ENCODE measurements around the gene DYRK3. TPM values are rescaled to one million over a fixed set of nuclear protein-coding genes. Genes with fewer than 3 reads are reported as not detected.
A peak's percentile ranks its signal among the peaks of the same experiment; 100 is the strongest.

Gene DYRK3
- total and polyA plus RNA-seq, 8 donors: 6.1 to 11.8 (median 8.3) TPM

DNA sequence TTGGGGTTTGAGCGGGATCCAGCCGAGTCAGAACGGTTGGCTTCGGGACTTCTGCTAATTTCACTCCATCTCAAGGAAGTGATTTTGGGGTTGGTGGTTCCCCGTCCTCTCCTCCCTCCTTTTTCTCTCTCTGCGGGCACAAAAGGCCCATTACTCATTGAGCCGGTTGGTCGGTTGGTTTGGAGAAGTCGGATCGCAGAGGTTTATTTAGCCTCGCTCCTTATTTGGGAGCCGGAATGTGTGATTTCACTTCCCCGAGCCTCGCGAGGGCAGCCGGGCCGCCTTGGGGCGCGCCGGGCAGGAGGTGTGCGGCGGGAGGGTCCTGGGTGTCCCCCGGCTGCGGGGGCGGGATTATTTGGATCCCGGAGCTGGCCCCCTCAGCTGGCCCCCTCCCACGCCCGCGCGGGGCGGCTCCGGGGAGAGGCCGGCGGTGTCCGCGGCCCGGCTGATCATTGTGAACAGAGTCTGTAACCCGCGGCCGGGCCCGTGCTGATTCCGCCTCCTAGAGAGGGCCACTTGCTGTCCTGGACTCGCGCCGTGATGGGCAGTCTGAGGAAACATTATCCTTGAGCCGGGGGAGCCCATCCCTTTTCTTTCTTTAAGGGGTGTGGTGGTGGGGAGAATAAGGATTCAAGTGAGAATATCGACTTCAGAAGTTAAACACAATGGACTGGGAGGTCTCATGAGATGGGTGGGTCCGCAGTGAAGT is 50.6 kb downstream of the DYRK3 start:
- no peaks in the 10 kb centered on the region for H3K9me3 ChIP-seq
- H3K27me3 ChIP-seq: no peaks in the 10 kb centered on the region
- DNase-seq: peak; percentile 52 to 92 (median 68)
- H3K27ac ChIP-seq: peak overlapping the region; percentile 90 to 97
- peaks cover 24 to 45% of the 10 kb centered on the region in 2 donors for H3K4me1 ChIP-seq
- no peaks in the 10 kb centered on the region for H3K36me3 ChIP-seq
- peak; percentile 63 for ATAC-seq
- H3K4me3 ChIP-seq: peak overlapping the region; percentile 76 to 88
- TF ChIP-seq, protein P1, sequence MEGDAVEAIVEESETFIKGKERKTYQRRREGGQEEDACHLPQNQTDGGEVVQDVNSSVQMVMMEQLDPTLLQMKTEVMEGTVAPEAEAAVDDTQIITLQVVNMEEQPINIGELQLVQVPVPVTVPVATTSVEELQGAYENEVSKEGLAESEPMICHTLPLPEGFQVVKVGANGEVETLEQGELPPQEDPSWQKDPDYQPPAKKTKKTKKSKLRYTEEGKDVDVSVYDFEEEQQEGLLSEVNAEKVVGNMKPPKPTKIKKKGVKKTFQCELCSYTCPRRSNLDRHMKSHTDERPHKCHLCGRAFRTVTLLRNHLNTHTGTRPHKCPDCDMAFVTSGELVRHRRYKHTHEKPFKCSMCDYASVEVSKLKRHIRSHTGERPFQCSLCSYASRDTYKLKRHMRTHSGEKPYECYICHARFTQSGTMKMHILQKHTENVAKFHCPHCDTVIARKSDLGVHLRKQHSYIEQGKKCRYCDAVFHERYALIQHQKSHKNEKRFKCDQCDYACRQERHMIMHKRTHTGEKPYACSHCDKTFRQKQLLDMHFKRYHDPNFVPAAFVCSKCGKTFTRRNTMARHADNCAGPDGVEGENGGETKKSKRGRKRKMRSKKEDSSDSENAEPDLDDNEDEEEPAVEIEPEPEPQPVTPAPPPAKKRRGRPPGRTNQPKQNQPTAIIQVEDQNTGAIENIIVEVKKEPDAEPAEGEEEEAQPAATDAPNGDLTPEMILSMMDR (IDR thresholded peaks at IDR 0.05): no peak
- intact Hi-C loops (cut with DNase I): no loop called here

DNA sequence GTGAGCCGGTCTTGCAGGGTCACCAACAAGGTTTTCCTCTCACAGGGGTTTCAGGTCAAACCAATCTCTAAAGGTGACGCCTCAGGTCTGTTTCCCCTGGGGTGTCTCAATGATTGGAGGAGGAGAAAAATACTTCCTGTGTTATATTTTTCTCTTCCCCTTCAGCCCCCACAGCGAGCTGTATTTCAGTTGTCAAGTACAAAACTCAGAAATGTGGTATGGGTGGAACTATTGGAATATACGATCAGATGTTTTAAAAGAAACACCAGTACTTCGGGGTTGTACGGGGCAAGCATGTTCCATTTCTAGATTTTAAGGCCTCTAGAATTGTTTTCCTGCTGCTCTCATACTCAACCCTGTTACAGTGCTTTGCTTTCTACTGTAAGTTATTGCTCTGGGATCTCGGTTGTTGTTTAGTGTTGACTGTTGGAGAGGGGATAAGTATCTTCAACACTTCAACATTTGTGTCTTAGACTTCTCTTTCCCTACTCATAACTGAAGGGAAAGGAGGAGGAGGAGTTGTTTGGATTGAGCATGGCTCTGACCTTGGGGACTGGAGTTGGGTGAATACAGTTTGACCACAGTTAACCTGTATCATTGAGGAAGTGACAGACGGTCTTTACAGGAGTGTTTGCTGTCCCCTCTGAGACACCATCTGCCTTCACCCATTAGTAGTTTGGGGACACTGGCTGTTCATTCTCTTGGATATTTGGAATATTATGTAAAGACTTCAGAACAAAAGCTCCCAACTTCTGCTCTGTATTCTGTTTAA is 51.3 kb downstream of the DYRK3 start:
- intact Hi-C loops (cut with DNase I): no loop called here
- H3K27me3 ChIP-seq: no peaks in the 10 kb centered on the region
- peak overlapping the region; percentile 90 to 97 for H3K27ac ChIP-seq
- TF ChIP-seq, protein P1 (IDR thresholded peaks at IDR 0.05): no peak
- DNase-seq (no peak), ATAC-seq (peak; percentile 4)
- H3K9me3 ChIP-seq: no peaks in the 10 kb centered on the region
- no peaks in the 10 kb centered on the region for H3K36me3 ChIP-seq
- peaks cover 26 to 51% of the 10 kb centered on the region in 2 donors for H3K4me1 ChIP-seq
- peak overlapping the region; percentile 76 to 88 for H3K4me3 ChIP-seq

DNA sequence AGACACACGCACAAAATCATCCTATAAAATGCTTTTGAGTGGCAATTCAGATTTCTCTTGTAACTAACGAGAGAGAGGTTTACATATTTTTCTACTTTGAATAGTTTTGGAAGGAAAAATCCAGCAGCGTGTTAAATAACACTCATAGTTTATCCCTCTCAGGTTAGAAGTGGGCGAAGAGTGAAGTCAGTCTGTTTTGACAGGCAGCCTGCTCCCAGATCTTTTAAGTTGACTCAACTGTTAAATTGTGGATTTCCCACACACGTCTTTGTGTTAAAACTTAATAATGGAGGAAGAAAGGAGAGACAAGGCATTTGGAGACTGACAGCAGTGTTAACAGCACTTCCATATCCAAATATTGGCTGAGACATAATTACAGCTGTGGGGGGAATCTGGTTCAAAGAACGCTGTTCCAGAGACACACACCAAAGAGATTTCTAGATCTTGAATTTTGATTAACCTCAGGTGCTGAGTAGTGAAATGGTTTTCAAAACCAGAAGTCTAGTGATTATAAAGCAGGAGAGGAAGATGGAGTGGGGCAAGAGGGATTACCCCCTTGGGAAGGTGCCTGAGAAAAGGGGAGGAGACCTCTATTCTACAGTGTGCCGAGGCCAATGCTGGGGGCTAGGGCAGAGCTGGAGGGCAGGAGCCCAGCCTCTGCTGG is 52.0 kb downstream of the DYRK3 start:
- H3K4me3 ChIP-seq: peak overlapping the region; percentile 76 to 88

DNA sequence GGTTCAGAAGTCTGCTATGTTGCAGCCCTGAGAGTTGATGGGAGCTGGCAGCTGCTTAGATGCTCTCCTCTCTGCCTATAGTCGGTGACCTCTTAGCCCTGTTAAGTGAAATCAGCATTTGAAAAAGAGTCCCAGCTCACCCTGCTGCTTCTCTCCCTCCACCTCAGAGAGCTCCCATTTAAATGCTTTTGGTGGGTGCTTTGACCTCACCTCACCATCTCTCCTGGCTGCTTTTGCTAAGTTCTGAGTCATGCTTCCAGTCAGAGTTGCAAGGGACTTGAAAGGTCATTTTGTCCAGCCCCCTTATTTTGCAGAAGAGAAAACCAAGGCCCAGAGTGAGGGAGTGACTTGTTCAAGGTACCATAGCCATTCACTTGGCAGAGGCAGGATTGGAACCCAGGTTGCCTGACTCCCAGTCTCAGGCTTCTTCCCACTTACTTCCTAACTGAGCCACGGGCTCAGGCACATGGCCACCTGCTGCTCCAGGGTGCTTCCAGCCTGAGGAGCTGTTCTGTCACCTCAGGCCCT is 52.6 kb downstream of the DYRK3 start:
- no peak for DNase-seq
- Histone ChIP-seq H3K4me1 (peaks cover 39 to 64% of the 10 kb centered on the region in 2 donors), H3K4me3 (peak overlapping the region in 1 of 2 donors; percentile 88), H3K9me3 (no peaks in the 10 kb centered on the region), H3K27me3 (no peaks in the 10 kb centered on the region), H3K36me3 (peaks cover 0 to under 1% of the 10 kb centered on the region in 2 donors), H3K27ac (peak overlapping the region in 1 of 2 donors; percentile 97)
- no peak for ATAC-seq
- TF ChIP-seq, protein P1 (IDR thresholded peaks at IDR 0.05): no peak
- intact Hi-C loops (cut with DNase I): no loop called here

More for the DNA sequence above, 52.0 kb downstream of the DYRK3 start:
- intact Hi-C loops (cut with DNase I): no loop called here
- H3K36me3 ChIP-seq: no peaks in the 10 kb centered on the region
- ATAC-seq (no peak), DNase-seq (no peak)
- peak overlapping the region; percentile 90 to 97 for H3K27ac ChIP-seq
- TF ChIP-seq, protein P1 (IDR thresholded peaks at IDR 0.05): no peak
- no peaks in the 10 kb centered on the region for H3K9me3 ChIP-seq
- peaks cover 33 to 59% of the 10 kb centered on the region in 2 donors for H3K4me1 ChIP-seq
- no peaks in the 10 kb centered on the region for H3K27me3 ChIP-seq
